GM19238 (cell line): ENCODE results near the gene MTHFD1L.
A peak's percentile ranks its signal among the peaks of the same experiment; 100 is the strongest.

ENCODE experiments used
- DNase-seq: peaks from one replicate; pipeline ENCODE4 v3.0.0; 2011; ENCODE audit warnings: low spot score; ENCODE audit not compliant: insufficient read length

The MTHFD1L gene

GRCh38 chr6:150866147-150866990, 867 bp downstream of the MTHFD1L start:
- DNase-seq = peak; percentile 87

- DNase-seq = no peak
Observed at GRCh38 chr6:150866991-150867501, 1.5 kb downstream of the MTHFD1L start.

GRCh38 chr6:150868759-150869158, 3.3 kb downstream of the MTHFD1L start:
- DNase-seq = no peak

- no peak for DNase-seq
Observed at GRCh38 chr6:150874179-150874578, 8.7 kb downstream of the MTHFD1L start.

- no peak for DNase-seq
Observed at GRCh38 chr6:150875841-150876240, 10.3 kb downstream of the MTHFD1L start.

- DNase-seq = no peak
Observed at GRCh38 chr6:150876598-150876997, 11.1 kb downstream of the MTHFD1L start.

GRCh38 chr6:150877928-150878327, 12.4 kb downstream of the MTHFD1L start:
- no peak for DNase-seq

GRCh38 chr6:150878347-150879213, 13.1 kb downstream of the MTHFD1L start:
- DNase-seq = no peak

GRCh38 chr6:150880336-150880735, 14.8 kb downstream of the MTHFD1L start:
- DNase-seq = no peak

- no peak for DNase-seq
Observed at GRCh38 chr6:150881911-150882481, 16.5 kb downstream of the MTHFD1L start.

GRCh38 chr6:150883521-150883920, 18.0 kb downstream of the MTHFD1L start:
- no peak for DNase-seq

GRCh38 chr6:150886155-150886554, 20.7 kb downstream of the MTHFD1L start:
- DNase-seq = no peak

- DNase-seq = no peak
Observed at GRCh38 chr6:150887978-150888563, 22.6 kb downstream of the MTHFD1L start.

- DNase-seq = no peak
Observed at GRCh38 chr6:150890346-150890745, 24.8 kb downstream of the MTHFD1L start.

GRCh38 chr6:150891888-150892485, 26.5 kb downstream of the MTHFD1L start:
- no peak for DNase-seq

GRCh38 chr6:150894191-150894744, 28.8 kb downstream of the MTHFD1L start:
- DNase-seq = no peak

GRCh38 chr6:150894935-150895552, 29.5 kb downstream of the MTHFD1L start:
- no peak for DNase-seq

GRCh38 chr6:150895928-150896632, 30.6 kb downstream of the MTHFD1L start:
- DNase-seq = no peak

- no peak for DNase-seq
Observed at GRCh38 chr6:150897400-150897943, 32.0 kb downstream of the MTHFD1L start.
